HAP-1 (cell line): Measurements from ENCODE around the gene ZNF385B.
A peak's percentile ranks its signal among the peaks of the same experiment; 100 is the strongest.

ENCODE experiments used
- DNase-seq, 2 experiments: peaks; one replicate each; pipeline ENCODE4 v3.0.0-alpha.2; 2016 to 2020; ENCODE audit warnings: low spot score in 2 of 2
- H3K27me3 ChIP-seq: fragments of 250-450 bp; sonication (Bioruptor Pico); 2 replicates; pipeline ENCODE4 v1.5.1; 2020; ENCODE audit warnings: low read depth, mild to moderate bottlenecking, moderate library complexity
- H3K36me3 ChIP-seq: fragments of 250-450 bp; sonication (Bioruptor Pico); replicated peaks from 2 replicates; pipeline ENCODE4 v1.5.1; 2020; ENCODE audit warnings: mild to moderate bottlenecking
- H3K4me1 ChIP-seq: fragments of 250-450 bp; sonication (Bioruptor Pico); 2 replicates; pipeline ENCODE4 v1.5.1; 2020; ENCODE audit warnings: mild to moderate bottlenecking
- H3K4me3 ChIP-seq: fragments of 250-450 bp; sonication (Bioruptor Pico); 2 replicates; pipeline ENCODE4 v1.5.1; 2020; ENCODE audit warnings: mild to moderate bottlenecking, moderate library complexity
- H3K9me3 ChIP-seq: fragments of 250-450 bp; sonication (Bioruptor Pico); 2 replicates; pipeline ENCODE4 v1.5.1; 2020; ENCODE audit warnings: mild to moderate bottlenecking, moderate library complexity
- in situ Hi-C: fragments of 300-500 bp; cut with MboI; formaldehyde crosslinking; loops from 3 replicates; pipeline ENCODE4 v1.14.3; 2020; ENCODE audit warnings: low sequenced_read_pairs, inconsistent platforms, mixed read lengths

ZNF385B gene

DNA sequence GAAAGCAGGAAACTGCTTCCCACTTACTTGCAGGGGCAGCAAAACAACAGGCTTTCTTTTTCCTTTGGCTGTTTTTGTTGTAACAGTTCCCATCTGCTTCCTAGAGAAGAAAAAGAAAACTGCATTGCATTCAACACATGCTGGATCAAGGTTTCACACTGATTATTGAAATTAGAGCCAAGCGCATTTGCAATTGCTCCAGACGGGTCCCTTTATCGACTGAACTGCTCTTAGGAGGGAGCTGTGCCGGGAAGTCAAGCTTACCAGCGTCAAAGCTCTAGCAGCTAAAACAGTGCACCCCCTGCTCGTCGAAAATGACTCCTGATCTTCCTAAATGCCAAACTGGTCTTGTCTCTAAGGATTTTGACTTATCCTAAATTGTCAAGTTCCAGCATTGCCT is 432.8 kb downstream of the ZNF385B start:
- H3K9me3 ChIP-seq: no peaks in the 10 kb centered on the region
- in situ Hi-C loops: no loop called here
- no peak for DNase-seq
- no peaks in the 10 kb centered on the region for H3K36me3 ChIP-seq
- H3K4me1 ChIP-seq: no peaks in the 10 kb centered on the region
- H3K4me3 ChIP-seq: no peak overlapping the region
- H3K27me3 ChIP-seq: no peaks in the 10 kb centered on the region

DNA sequence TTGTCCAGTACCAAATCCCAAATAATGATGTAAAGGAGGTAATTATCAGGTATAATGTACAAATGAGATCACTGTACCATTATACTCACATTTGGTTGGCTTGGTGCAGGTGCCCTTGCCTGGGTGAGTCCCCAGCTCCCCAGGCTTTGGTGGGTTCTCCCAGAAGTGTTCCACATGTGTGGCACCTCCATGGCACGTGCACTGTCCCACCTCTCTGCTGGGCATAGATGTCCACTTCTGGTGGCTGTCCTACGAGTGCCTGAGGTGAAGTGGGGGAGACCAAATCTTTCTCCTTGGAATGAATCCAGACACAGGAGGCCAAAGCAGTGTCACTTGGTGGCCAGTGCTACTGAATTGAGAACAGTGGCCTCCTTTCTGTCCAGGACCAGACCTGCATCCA is 434.3 kb downstream of the ZNF385B start:
- no peak for DNase-seq
- H3K36me3 ChIP-seq: no peaks in the 10 kb centered on the region
- H3K4me1 ChIP-seq: no peaks in the 10 kb centered on the region
- no peaks in the 10 kb centered on the region for H3K9me3 ChIP-seq
- in situ Hi-C loops: no loop called here
- H3K27me3 ChIP-seq: no peaks in the 10 kb centered on the region
- no peak overlapping the region for H3K4me3 ChIP-seq

GRCh38 chr2:179424571-179424970 is 436.8 kb downstream of the ZNF385B start:
- Histone ChIP-seq H3K9me3 (no peaks in the 10 kb centered on the region), H3K27me3 (no peaks in the 10 kb centered on the region), H3K4me3 (no peak overlapping the region), H3K4me1 (no peaks in the 10 kb centered on the region), H3K36me3 (no peaks in the 10 kb centered on the region)
- DNase-seq: no peak
- in situ Hi-C loops: loop anchor here (25.0 kb wide), 1 partner anchor 488 kb away; no protein-coding TSS in a partner anchor

GRCh38 chr2:179422037-179422643 is 439.3 kb downstream of the ZNF385B start:
- in situ Hi-C loops: loop anchor here (25.0 kb wide), 1 partner anchor 490 kb away; no protein-coding TSS in a partner anchor
- Histone ChIP-seq H3K4me3 (no peak overlapping the region), H3K27me3 (no peaks in the 10 kb centered on the region), H3K9me3 (no peaks in the 10 kb centered on the region), H3K36me3 (no peaks in the 10 kb centered on the region), H3K4me1 (0 out of 2 replicates have a peak, but pooled peaks cover 4% of the 10 kb centered on the region)
- peak; percentile 64 to 88 for DNase-seq

DNA sequence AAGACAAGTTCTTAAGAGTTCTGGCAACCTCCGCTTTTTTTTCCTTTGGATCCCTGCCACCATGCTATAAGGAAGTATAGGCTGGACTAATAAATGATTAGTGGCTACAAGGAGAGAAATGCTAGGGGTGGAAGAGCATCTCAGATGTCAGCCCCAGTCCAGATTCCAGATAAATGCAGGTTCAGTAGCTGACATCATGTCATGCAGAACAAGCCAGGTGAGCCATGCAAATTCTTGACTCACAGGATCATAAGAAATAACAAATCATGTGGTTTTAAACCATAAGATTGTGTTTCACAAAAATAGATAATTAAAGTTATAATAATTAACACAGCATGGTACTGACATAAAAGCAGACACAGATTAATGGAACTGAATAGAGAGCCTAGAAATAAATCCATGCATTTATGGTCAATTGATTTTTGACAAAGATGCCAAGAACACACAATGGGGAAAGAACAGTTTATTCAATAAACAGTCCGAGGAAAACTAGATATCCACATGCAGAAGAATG is 443.9 kb downstream of the ZNF385B start:
- Histone ChIP-seq H3K27me3 (no peaks in the 10 kb centered on the region), H3K9me3 (no peaks in the 10 kb centered on the region), H3K4me1 (0 out of 2 replicates have a peak, but pooled peaks cover 4% of the 10 kb centered on the region), H3K36me3 (no peaks in the 10 kb centered on the region), H3K4me3 (no peak overlapping the region)
- in situ Hi-C loops: loop anchor here (25.0 kb wide), 1 partner anchor 495 kb away; no protein-coding TSS in a partner anchor
- no peak for DNase-seq

GRCh38 chr2:179412112-179412511 is 449.3 kb downstream of the ZNF385B start:
- no peaks in the 10 kb centered on the region for H3K27me3 ChIP-seq
- no peaks in the 10 kb centered on the region for H3K9me3 ChIP-seq
- H3K36me3 ChIP-seq: no peaks in the 10 kb centered on the region
- DNase-seq: no peak
- in situ Hi-C loops: loop anchor here (5.0 to 25.0 kb wide), 2 partner anchors 340 to 500 kb away; no protein-coding TSS in a partner anchor
- no peaks in the 10 kb centered on the region for H3K4me1 ChIP-seq
- H3K4me3 ChIP-seq: no peak overlapping the region

- H3K27me3 ChIP-seq: no peaks in the 10 kb centered on the region
- H3K36me3 ChIP-seq: no peaks in the 10 kb centered on the region
- H3K4me1 ChIP-seq: no peaks in the 10 kb centered on the region
- no peaks in the 10 kb centered on the region for H3K9me3 ChIP-seq
- peak; percentile 63 to 75 for DNase-seq
- in situ Hi-C loops: loop anchor here (5.0 to 25.0 kb wide), 2 partner anchors 342 to 502 kb away; no protein-coding TSS in a partner anchor
- H3K4me3 ChIP-seq: no peak overlapping the region
Observed at GRCh38 chr2:179410552-179411356, 450.7 kb downstream of the ZNF385B start.

- in situ Hi-C loops: loop anchor here (25.0 kb wide), 1 partner anchor 509 kb away; no protein-coding TSS in a partner anchor
- Histone ChIP-seq H3K36me3 (no peaks in the 10 kb centered on the region), H3K4me1 (no peaks in the 10 kb centered on the region)
Observed at GRCh38 chr2:179403624-179404023, 457.8 kb downstream of the ZNF385B start.

GRCh38 chr2:179393481-179393880 is 467.9 kb downstream of the ZNF385B start:
- in situ Hi-C loops: no loop called here
- H3K36me3 ChIP-seq: no peaks in the 10 kb centered on the region
- H3K9me3 ChIP-seq: no peaks in the 10 kb centered on the region
- no peak overlapping the region for H3K4me3 ChIP-seq
- H3K4me1 ChIP-seq: peaks cover 6% of the 10 kb centered on the region; the same call in 1 of the 2 replicates
- no peak for DNase-seq
- H3K27me3 ChIP-seq: no peaks in the 10 kb centered on the region

More at GRCh38 chr2:179403624-179404023, 457.8 kb downstream of the ZNF385B start:
- H3K9me3 ChIP-seq: no peaks in the 10 kb centered on the region
- no peak overlapping the region for H3K4me3 ChIP-seq
- DNase-seq: no peak
- H3K27me3 ChIP-seq: peaks cover 2% of the 10 kb centered on the region; the same call in 1 of the 2 replicates
